Fibroblast of skin of right biceps (primary cell): ENCODE data around the gene RWDD2A.

ENCODE experiments used
- DNase-seq: peaks from one replicate; pipeline ENCODE4 v3.0.0-alpha.2; 2013

Gene RWDD2A

DNA sequence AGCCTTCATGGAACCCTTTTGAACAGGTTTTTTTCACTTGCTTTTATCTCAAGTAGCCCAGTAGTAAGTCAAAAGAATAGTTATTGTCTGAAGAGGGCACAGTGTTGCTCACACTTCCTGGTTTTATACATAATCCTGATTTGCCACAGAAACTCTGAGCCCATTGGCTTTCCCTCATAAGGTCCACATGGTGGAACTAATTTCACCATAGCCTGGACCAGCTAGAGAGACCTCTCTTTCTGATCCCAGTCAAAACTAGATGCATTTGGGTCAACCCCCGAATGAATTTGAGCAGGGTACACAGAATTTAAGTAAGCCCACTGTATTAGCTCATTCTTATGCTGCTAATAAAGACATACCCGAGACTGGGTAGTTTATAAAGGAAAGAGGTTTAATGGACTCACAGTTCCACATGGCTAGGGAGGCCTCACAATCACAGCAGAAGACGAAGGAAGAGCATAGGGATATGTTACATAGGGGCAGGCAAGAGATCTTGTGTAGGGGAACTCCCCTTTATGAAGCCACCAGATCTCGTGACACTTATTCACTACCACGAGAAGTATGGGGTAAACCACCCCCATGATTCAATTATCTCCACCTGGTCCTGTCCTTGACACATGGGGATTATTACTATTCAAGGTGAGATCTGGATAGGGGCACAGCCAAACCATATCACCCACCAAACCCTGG, 6.2 kb downstream of the RWDD2A start:
- no peak for DNase-seq

DNA sequence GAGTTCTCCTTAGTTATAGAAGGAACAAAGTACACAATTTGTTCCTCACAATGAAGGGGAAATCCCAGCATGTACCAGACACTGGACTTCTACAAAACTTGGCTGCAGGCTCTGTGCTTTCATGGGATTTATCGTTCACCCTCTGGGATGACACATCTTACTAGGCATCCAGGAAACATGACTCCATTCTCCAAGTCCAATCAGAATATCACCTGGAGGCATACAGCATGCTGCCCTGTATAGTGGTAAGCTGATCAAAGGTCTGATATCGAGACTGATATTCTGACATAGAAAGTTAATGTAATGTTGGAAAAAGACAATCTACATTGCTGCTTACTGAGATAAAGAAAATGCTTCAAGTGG, 6.7 kb downstream of the RWDD2A start:
- peak; percentile 40 for DNase-seq

DNA sequence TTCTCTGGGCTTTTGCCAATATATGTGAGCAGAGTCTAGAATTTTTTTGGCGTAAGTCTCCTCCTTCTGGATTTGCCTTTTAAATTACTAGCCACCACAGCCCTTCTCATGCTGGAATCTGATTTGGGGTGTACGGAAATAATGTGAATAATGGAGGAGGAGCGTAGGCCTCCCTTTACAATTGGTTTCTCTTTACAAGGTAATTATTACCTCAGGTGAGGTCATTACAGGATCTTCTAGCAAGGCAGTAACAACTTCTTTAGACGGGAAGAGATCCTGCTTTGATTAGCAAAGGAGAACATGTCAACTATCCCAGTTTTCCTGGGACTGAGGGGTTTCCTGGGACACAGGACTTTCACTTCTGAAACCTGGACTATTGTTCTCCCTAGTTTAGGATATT, 8.9 kb downstream of the RWDD2A start:
- DNase-seq = no peak

DNA sequence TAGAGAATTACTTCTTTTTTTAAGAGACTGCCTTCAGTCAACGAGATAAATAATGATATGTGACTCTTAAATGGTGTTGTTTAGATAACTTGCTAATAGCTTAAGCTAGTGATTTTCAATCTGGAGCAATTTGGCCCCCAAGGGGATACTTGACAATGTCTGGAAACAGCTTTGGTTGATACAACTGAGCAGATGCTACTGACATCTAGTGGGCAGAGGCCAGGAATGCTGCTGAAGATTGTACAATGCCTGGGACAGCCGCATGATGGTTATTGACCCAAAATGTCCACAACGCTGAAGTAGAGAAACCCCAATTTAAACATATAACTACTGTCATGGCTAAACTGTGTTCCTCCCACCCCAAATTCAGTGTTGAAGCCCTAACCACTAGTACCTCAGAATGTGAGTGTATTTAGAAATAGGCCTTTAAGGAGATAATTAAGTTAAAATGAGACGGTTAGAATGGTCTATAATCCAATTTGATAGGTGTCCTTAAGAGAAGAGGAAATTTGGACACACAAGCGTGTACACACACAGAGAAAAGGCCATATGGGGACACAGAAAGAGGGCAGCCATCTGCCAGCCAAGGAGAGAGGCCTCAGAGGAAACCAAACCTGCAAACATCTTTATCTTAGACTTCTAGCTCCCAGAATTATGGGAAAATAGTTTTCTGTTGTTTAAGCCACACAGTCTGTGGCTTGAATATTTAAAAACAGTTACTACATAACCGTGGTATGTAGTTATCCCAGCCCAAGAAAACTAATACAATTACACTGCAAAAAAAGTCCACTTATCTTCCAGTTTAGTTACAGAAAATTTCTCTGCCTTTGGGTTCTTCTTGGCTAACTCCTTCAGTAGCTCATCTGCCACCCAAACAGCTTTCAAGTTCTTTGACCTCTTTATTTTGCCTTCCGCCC, 22.2 kb downstream of the RWDD2A start:
- DNase-seq = peak; percentile 74

GRCh38 chr6:83216806-83217205, 23.6 kb downstream of the RWDD2A start:
- DNase-seq = no peak

GRCh38 chr6:83218646-83219045, 25.5 kb downstream of the RWDD2A start:
- no peak for DNase-seq

- no peak for DNase-seq
Observed at GRCh38 chr6:83220121-83220520, 27.0 kb downstream of the RWDD2A start.

DNA sequence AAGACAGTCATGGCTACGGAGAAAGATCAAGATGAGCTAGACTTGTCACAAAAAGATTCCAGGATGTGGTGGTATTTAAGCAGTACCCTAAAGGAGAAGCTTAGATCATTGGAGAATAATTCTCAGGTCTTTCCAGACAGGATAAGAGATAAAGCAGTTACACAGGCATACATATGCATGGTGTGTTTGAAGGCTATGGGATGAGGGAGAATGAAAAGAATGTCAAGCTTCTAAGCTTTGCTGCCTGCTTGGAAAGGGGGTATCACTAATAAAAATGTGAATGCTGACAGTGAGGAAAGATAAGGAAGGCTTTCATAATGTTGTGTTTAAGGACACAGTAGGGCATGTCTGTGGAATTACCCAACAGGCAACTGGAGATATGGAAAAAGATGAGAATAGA, 28.1 kb downstream of the RWDD2A start:
- peak; percentile 13 for DNase-seq

GRCh38 chr6:83221889-83222479, 28.8 kb downstream of the RWDD2A start:
- DNase-seq = peak; percentile 44

DNA sequence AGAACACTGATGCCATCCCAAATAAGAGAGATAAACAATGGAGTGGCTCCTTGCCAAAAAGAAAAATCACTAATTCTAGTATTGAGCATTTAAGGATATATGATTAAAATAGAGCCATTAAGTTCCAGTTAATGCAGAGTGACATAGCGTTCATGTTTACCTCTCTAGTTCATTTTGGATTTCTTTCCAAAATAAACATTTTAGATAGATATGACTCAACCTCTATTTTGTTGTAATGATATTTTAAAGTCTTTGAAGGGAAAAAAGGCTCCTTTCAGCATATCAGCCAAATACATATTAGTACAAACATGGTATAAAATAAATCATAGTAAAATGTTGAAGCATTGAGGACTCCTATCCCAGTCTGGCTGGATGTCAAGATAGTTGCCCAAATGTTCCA, 33.4 kb downstream of the RWDD2A start:
- no peak for DNase-seq

DNA sequence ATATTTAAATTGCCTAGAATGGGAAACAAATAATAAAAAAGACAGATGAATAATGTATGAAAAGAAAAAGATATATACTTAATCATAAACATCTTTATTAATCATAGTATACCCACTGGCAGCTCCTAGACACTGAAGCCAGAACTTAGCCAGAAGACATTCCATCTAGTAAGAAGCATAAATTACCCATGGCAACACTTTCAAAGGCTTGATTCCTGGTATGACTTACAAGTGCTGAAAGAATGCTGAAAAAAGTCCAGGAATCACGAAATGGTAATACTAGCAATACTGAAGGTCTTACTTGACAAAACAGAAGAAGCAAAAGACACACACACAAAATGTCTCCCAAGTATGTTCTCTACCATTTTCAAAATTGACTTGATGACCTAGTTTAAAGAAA, 38.0 kb downstream of the RWDD2A start:
- DNase-seq = peak; percentile 80

DNA sequence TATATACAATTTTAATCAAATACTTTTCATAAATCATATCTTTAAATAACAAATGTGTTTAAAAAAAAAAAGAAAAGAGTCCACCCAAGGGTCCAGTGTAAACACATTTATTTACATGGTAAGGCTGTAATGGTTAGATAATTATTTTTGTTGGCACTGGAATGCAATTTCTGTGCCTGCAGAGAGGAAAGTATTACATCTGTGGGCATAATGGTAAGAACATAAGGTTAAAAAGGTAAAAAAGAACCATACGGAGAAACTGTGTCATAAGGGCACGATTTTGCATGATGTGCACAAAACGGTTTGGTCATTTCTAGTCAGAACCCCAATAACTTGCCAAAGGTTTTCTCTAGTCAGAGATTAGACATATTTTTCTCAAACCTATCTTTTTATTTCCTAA, 54.3 kb downstream of the RWDD2A start:
- DNase-seq = no peak
